Calu3 (cell line): ENCODE measurements around the gene IBA57. TPM values are rescaled to one million over a fixed set of nuclear protein-coding genes. Genes with fewer than 3 reads are reported as not detected.

ENCODE experiments used
- BruUV-seq: library from RNA; stranded (reverse); fragments of 400-500 nt; replicated peaks from 2 replicates; lab custom pipeline; 2021; lab: Mats Ljungman, UMichigan
- CTCF ChIA-PET: fragments of 300-600 bp; sonication (Branson Sonifier 250); formaldehyde crosslinking; loops from one replicate; lab custom pipeline; 2022; ENCODE audit warnings: antibody characterized with exemption; lab: Charles Lee
- DNase-seq: peaks from one replicate; pipeline ENCODE4 v3.0.0; 2022
- H3K27ac Mint-ChIP-seq: one replicate; pipeline ENCODE4 v1.8.0; 2022; ENCODE audit warnings: mixed read lengths; ENCODE audit not compliant: unreplicated experiment
- H3K27me3 Mint-ChIP-seq: one replicate; pipeline ENCODE4 v1.8.0; 2022; ENCODE audit warnings: mixed read lengths; ENCODE audit not compliant: unreplicated experiment
- H3K36me3 Mint-ChIP-seq: one replicate; pipeline ENCODE4 v1.8.0; 2022; ENCODE audit warnings: mild to moderate bottlenecking, moderate library complexity, mixed read lengths; ENCODE audit not compliant: insufficient read depth, unreplicated experiment
- H3K4me1 Mint-ChIP-seq: one replicate; pipeline ENCODE4 v1.8.0; 2022; ENCODE audit warnings: mild to moderate bottlenecking, low read depth, mixed read lengths; ENCODE audit not compliant: unreplicated experiment
- H3K4me3 Mint-ChIP-seq: one replicate; pipeline ENCODE4 v1.8.0; 2022; ENCODE audit warnings: mild to moderate bottlenecking, low read depth, moderate library complexity, mixed read lengths; ENCODE audit not compliant: unreplicated experiment
- H3K9me3 Mint-ChIP-seq: one replicate; pipeline ENCODE4 v1.8.0; 2022; ENCODE audit warnings: low read depth, mixed read lengths; ENCODE audit not compliant: unreplicated experiment
- intact Hi-C: fragments of 100-400 bp; cut with micrococcal nuclease; formaldehyde crosslinking; loops from one replicate; pipeline ENCODE4 v1.10.0; 2022; ENCODE audit not compliant: unreplicated experiment
- total RNA-seq: library from RNA; stranded (reverse); gene quantifications from 2 replicates; pipeline ENCODE4 v1.2.3, GENCODE V29; 2022
- TF ChIP-seq, protein P1 (sequence below): fragments of 200-600 bp; IDR thresholded peaks from one replicate; pipeline ENCODE4 v1.8.0; 2022; ENCODE audit warnings: antibody characterized with exemption; ENCODE audit not compliant: unreplicated experiment

Gene IBA57
- total RNA-seq, 1 experiment from 2014 or later = 9.2 TPM

DNA sequence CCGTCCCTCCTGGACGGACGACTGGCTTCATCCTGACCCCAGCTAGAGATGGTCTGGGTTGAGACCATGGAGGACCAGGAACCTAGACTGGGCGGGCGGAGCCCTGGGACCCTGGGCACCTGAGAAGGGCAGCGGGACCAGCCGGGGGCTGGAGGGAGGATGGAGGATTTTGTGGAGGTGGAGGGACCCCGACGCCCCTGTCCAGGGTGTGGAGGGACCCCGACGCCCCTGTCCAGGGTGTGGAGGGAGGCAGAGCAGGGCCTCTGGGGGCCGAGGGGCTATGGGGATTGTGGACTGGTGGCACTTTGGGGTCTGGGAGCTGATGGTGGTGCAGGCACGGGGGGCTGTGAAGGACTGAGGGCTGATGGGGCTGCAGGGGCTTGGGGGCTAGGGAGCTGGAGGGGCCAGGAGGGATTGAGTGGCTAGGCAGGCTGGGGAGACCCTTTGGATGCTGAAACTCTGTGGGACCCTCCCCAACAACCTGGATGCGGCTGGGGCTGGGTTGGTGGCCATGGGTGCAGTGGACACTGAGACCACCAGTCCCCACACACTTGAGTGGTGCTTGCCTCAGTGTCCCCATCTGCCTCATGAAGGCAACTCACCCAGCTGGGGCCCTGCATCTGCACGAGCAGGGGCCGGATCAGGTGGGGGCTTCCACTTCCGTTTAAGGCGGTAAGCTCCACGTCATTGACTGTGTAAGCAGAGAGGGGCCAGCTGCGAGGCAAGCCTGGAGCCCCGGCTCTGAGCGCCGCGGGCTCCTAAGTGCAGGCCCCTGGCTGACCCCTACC lies 8.5 kb upstream of the IBA57 start:
- intact Hi-C loops = no loop called here
- Mint-ChIP-seq H3K4me3 (no peak overlapping the region), H3K27ac (no peak overlapping the region), H3K4me1 (peaks cover 6% of the 10 kb centered on the region), H3K9me3 (no peaks in the 10 kb centered on the region), H3K27me3 (no peaks in the 10 kb centered on the region), H3K36me3 (peaks cover 14% of the 10 kb centered on the region)
- TF ChIP-seq, protein P1, sequence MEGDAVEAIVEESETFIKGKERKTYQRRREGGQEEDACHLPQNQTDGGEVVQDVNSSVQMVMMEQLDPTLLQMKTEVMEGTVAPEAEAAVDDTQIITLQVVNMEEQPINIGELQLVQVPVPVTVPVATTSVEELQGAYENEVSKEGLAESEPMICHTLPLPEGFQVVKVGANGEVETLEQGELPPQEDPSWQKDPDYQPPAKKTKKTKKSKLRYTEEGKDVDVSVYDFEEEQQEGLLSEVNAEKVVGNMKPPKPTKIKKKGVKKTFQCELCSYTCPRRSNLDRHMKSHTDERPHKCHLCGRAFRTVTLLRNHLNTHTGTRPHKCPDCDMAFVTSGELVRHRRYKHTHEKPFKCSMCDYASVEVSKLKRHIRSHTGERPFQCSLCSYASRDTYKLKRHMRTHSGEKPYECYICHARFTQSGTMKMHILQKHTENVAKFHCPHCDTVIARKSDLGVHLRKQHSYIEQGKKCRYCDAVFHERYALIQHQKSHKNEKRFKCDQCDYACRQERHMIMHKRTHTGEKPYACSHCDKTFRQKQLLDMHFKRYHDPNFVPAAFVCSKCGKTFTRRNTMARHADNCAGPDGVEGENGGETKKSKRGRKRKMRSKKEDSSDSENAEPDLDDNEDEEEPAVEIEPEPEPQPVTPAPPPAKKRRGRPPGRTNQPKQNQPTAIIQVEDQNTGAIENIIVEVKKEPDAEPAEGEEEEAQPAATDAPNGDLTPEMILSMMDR = no peak
- no peak for DNase-seq
- no TSS peak for BruUV-seq
- CTCF ChIA-PET = interaction anchor here (0.6 kb wide), 1 partner anchor 808 kb away, joined by 3 read pairs; no protein-coding TSS in a partner anchor

DNA sequence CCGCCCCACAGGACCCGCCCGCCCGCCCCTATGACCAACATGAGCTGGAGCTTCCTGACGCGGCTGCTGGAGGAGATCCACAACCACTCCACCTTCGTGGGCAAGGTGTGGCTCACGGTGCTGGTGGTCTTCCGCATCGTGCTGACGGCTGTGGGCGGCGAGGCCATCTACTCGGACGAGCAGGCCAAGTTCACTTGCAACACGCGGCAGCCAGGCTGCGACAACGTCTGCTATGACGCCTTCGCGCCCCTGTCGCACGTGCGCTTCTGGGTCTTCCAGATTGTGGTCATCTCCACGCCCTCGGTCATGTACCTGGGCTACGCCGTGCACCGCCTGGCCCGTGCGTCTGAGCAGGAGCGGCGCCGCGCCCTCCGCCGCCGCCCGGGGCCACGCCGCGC lies 7.9 kb upstream of the IBA57 start:
- BruUV-seq = no TSS peak
- Mint-ChIP-seq H3K4me3 (no peak overlapping the region), H3K27me3 (no peaks in the 10 kb centered on the region), H3K36me3 (peaks cover 12% of the 10 kb centered on the region), H3K27ac (no peak overlapping the region), H3K4me1 (peaks cover 6% of the 10 kb centered on the region), H3K9me3 (no peaks in the 10 kb centered on the region)
- intact Hi-C loops = no loop called here
- TF ChIP-seq, protein P1 = no peak
- CTCF ChIA-PET = no interaction called here
- DNase-seq = no peak

DNA sequence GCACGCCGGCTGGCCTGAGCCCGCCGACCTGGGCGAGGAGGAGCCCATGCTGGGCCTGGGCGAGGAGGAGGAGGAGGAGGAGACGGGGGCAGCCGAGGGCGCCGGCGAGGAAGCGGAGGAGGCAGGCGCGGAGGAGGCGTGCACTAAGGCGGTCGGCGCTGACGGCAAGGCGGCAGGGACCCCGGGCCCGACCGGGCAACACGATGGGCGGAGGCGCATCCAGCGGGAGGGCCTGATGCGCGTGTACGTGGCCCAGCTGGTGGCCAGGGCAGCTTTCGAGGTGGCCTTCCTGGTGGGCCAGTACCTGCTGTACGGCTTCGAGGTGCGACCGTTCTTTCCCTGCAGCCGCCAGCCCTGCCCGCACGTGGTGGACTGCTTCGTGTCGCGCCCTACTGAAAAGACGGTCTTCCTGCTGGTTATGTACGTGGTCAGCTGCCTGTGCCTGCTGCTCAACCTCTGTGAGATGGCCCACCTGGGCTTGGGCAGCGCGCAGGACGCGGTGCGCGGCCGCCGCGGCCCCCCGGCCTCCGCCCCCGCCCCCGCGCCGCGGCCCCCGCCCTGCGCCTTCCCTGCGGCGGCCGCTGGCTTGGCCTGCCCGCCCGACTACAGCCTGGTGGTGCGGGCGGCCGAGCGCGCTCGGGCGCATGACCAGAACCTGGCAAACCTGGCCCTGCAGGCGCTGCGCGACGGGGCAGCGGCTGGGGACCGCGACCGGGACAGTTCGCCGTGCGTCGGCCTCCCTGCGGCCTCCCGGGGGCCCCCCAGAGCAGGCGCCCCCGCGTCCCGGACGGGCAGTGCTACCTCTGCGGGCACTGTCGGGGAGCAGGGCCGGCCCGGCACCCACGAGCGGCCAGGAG lies 7.2 kb upstream of the IBA57 start:
- H3K27ac Mint-ChIP-seq = no peak overlapping the region
- no peaks in the 10 kb centered on the region for H3K27me3 Mint-ChIP-seq
- TF ChIP-seq, protein P1 = no peak
- CTCF ChIA-PET = no interaction called here
- BruUV-seq = no TSS peak
- H3K36me3 Mint-ChIP-seq = peaks cover 14% of the 10 kb centered on the region
- no peaks in the 10 kb centered on the region for H3K9me3 Mint-ChIP-seq
- intact Hi-C loops = no loop called here
- H3K4me1 Mint-ChIP-seq = peaks cover 6% of the 10 kb centered on the region
- no peak for DNase-seq
- no peak overlapping the region for H3K4me3 Mint-ChIP-seq

DNA sequence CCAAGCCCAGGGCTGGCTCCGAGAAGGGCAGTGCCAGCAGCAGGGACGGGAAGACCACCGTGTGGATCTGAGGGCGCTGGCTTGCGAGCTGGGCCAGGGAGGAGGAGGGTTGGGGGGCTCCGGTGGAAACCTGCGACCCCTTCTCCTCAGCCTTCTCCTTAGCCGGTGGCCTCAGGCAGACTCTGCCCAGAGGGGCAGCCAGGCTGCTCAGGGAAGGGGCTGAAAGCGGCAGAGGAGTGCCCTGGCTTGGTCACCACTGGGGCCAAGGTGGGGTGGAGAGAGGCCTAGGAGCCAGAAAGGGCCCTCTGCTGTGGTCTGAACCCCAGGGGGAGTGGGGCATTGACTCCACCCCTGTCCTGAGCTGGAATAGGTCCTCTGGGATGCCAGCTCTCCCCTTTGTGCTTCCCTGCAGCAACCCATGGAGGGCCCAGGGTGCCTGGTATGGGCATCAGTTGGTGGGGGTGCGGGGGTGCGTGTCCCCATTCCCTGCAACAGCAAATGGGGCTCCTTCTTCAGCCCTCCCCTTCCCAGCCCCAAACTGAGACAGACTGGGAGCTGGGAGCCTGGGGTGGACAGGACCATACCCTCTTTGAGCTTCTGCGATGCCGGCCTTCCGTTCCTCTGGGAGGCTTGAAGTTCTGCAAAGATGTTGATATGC lies 6.5 kb upstream of the IBA57 start:
- Mint-ChIP-seq H3K27me3 (no peaks in the 10 kb centered on the region), H3K4me1 (peaks cover 9% of the 10 kb centered on the region), H3K4me3 (no peak overlapping the region), H3K27ac (no peak overlapping the region), H3K36me3 (peaks cover 21% of the 10 kb centered on the region), H3K9me3 (no peaks in the 10 kb centered on the region)
- DNase-seq = no peak
- BruUV-seq = no TSS peak
- TF ChIP-seq, protein P1 = no peak
- intact Hi-C loops = no loop called here
- CTCF ChIA-PET = no interaction called here
